ENCODE data around the gene RAD51B.

The RAD51B gene

DNA sequence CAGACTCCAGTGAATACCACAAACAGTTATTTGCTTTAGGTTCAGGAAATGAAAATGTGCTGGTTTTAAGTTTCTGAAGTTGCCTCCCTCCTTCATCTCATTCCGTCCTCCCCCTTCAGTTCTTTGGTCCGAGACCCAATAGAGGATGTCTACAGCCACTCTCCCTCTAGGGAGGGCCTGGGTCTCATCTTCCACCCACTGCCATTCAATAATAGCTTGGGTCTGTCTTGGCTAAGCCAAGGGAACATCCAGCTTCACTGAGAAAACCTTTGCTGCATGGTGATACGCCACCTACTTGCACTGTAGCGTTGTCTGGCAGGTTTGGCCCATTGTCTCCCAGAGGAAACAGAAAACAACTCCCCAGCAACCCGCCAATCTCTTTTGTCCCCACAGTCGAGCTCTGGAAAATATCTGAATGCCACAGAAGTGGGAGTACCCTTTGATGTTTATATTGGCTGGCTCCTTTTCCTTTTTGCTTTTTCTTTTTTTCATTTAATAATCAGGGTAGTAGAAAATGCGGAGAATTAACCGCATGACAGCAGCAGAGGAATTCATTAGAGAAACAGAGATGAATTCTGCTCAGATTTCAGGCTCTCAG lies 380.1 kb downstream of the RAD51B start:
- no peaks in the 10 kb centered on the region for H3K27me3 ChIP-seq (replicated peaks; ENCODE audit: insufficient read depth, low read length)
- no peaks in the 10 kb centered on the region for H3K9me2 ChIP-seq (replicated peaks; ENCODE audit: insufficient read depth, low read length)
- TF ChIP-seq EZH2phosphoT487 (IDR thresholded peaks at IDR 0.05; ENCODE audit: low read length) (no peak), EZH2 (optimal IDR thresholded peaks at IDR 0.05; ENCODE audit: low read depth, low read length) (no peak)
- TF ChIP-seq, protein P1, sequence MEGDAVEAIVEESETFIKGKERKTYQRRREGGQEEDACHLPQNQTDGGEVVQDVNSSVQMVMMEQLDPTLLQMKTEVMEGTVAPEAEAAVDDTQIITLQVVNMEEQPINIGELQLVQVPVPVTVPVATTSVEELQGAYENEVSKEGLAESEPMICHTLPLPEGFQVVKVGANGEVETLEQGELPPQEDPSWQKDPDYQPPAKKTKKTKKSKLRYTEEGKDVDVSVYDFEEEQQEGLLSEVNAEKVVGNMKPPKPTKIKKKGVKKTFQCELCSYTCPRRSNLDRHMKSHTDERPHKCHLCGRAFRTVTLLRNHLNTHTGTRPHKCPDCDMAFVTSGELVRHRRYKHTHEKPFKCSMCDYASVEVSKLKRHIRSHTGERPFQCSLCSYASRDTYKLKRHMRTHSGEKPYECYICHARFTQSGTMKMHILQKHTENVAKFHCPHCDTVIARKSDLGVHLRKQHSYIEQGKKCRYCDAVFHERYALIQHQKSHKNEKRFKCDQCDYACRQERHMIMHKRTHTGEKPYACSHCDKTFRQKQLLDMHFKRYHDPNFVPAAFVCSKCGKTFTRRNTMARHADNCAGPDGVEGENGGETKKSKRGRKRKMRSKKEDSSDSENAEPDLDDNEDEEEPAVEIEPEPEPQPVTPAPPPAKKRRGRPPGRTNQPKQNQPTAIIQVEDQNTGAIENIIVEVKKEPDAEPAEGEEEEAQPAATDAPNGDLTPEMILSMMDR (IDR thresholded peaks at IDR 0.05; ENCODE audit: low read length), result no peak
- H3K4me1 ChIP-seq (ENCODE audit: low read length), result no peaks in the 10 kb centered on the region
- H3K9ac ChIP-seq (ENCODE audit: low read length), result no peak overlapping the region
- no peak overlapping the region for H3K27ac ChIP-seq (ENCODE audit: low read length)
- H3K4me2 ChIP-seq (ENCODE audit: low read depth, low read length), result no peak overlapping the region
- H4K20me1 ChIP-seq (ENCODE audit: insufficient read depth, low read length), result no peaks in the 10 kb centered on the region
- H3K36me3 ChIP-seq (replicated peaks; ENCODE audit: insufficient read depth, low read length), result no peaks in the 10 kb centered on the region
- DNase-seq, result no peak
- H3K79me2 ChIP-seq (ENCODE audit: low read length), result no peaks in the 10 kb centered on the region
- H3K4me3 ChIP-seq (ENCODE audit: low read length), result no peak overlapping the region
- H3K9me3 ChIP-seq (replicated peaks; ENCODE audit: insufficient read depth, low read length), result no peaks in the 10 kb centered on the region
- H3F3A ChIP-seq (ENCODE audit: insufficient read depth, low read length), result no peaks in the 10 kb centered on the region
- H2AFZ ChIP-seq (ENCODE audit: low read length), result no peak overlapping the region

DNA sequence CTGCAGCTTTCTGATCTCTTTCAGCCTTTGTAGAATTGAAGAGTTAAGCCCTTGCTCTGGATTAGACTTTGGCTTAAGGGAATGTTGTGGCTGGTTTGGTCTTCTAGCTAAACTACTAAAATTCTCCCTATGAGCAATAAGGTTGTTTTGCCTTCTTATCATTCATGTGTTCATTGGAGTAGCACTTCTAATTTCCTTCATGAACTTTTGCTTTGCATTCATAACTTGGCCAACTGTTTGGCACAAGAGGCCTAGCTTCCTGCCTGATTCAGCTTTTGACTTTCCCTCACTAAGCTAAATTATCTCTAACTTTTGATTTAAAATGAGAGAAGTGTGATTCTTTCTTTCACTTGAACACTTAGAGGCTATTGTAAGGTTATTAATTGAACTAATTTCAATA lies 384.3 kb downstream of the RAD51B start:
- H4K20me1 ChIP-seq (ENCODE audit: insufficient read depth, low read length), result no peaks in the 10 kb centered on the region
- no peak for DNase-seq
- H3K9ac ChIP-seq (ENCODE audit: low read length), result no peak overlapping the region
- no peaks in the 10 kb centered on the region for H3K27me3 ChIP-seq (replicated peaks; ENCODE audit: insufficient read depth, low read length)
- H3K4me1 ChIP-seq (ENCODE audit: low read length), result no peaks in the 10 kb centered on the region
- H3K4me2 ChIP-seq (ENCODE audit: low read depth, low read length), result no peak overlapping the region
- H3K4me3 ChIP-seq (ENCODE audit: low read length), result no peak overlapping the region
- no peaks in the 10 kb centered on the region for H3K36me3 ChIP-seq (replicated peaks; ENCODE audit: insufficient read depth, low read length)
- H3F3A ChIP-seq (ENCODE audit: insufficient read depth, low read length), result no peaks in the 10 kb centered on the region
- H3K27ac ChIP-seq (ENCODE audit: low read length), result no peak overlapping the region
- H2AFZ ChIP-seq (ENCODE audit: low read length), result no peak overlapping the region
- no peaks in the 10 kb centered on the region for H3K9me2 ChIP-seq (replicated peaks; ENCODE audit: insufficient read depth, low read length)
- TF ChIP-seq EZH2phosphoT487 (IDR thresholded peaks at IDR 0.05; ENCODE audit: low read length), result no peak
- TF ChIP-seq EZH2 (optimal IDR thresholded peaks at IDR 0.05; ENCODE audit: low read depth, low read length), result no peak
- TF ChIP-seq, protein P1 (IDR thresholded peaks at IDR 0.05; ENCODE audit: low read length), result no peak
- no peaks in the 10 kb centered on the region for H3K9me3 ChIP-seq (replicated peaks; ENCODE audit: insufficient read depth, low read length)
- H3K79me2 ChIP-seq (ENCODE audit: low read length), result no peaks in the 10 kb centered on the region

DNA sequence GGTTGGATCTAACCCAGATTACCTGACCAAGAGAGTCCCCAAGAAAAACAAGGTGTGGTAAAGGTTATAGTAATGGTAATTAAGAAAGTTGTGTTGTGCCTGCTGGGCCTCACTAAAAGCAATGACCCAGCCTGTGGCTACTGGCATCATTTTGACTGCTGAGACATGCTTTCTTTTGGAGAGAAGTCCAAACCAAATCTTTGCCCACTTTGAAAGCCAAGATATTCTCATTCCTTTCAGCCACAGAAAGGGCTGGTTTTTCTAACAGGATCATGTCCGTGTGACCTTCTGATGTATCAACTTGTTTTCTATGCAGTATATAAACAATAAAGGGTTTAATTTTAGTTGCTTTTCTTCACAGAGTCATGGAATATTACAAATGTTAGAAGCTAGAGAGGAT lies 388.6 kb downstream of the RAD51B start:
- no peak for DNase-seq
- Histone ChIP-seq H2AFZ (ENCODE audit: low read length) (no peak overlapping the region), H3K9ac (ENCODE audit: low read length) (no peak overlapping the region), H3K9me2 (replicated peaks; ENCODE audit: insufficient read depth, low read length) (no peaks in the 10 kb centered on the region), H3K27me3 (replicated peaks; ENCODE audit: insufficient read depth, low read length) (no peaks in the 10 kb centered on the region), H3K4me1 (ENCODE audit: low read length) (peaks cover 4% of the 10 kb centered on the region), H3K79me2 (ENCODE audit: low read length) (no peaks in the 10 kb centered on the region), H3K27ac (ENCODE audit: low read length) (no peak overlapping the region), H3F3A (ENCODE audit: insufficient read depth, low read length) (peaks cover 11% of the 10 kb centered on the region; the same call in 1 of the 2 replicates), H4K20me1 (ENCODE audit: insufficient read depth, low read length) (no peaks in the 10 kb centered on the region), H3K36me3 (replicated peaks; ENCODE audit: insufficient read depth, low read length) (no peaks in the 10 kb centered on the region), H3K9me3 (replicated peaks; ENCODE audit: insufficient read depth, low read length) (no peaks in the 10 kb centered on the region), H3K4me2 (ENCODE audit: low read depth, low read length) (no peak overlapping the region), H3K4me3 (ENCODE audit: low read length) (no peak overlapping the region)
- TF ChIP-seq, protein P1 (IDR thresholded peaks at IDR 0.05; ENCODE audit: low read length), result no peak
- TF ChIP-seq EZH2 (optimal IDR thresholded peaks at IDR 0.05; ENCODE audit: low read depth, low read length) (no peak), EZH2phosphoT487 (IDR thresholded peaks at IDR 0.05; ENCODE audit: low read length) (no peak)
